ENCODE data around the gene PARP3.

Gene PARP3

DNA sequence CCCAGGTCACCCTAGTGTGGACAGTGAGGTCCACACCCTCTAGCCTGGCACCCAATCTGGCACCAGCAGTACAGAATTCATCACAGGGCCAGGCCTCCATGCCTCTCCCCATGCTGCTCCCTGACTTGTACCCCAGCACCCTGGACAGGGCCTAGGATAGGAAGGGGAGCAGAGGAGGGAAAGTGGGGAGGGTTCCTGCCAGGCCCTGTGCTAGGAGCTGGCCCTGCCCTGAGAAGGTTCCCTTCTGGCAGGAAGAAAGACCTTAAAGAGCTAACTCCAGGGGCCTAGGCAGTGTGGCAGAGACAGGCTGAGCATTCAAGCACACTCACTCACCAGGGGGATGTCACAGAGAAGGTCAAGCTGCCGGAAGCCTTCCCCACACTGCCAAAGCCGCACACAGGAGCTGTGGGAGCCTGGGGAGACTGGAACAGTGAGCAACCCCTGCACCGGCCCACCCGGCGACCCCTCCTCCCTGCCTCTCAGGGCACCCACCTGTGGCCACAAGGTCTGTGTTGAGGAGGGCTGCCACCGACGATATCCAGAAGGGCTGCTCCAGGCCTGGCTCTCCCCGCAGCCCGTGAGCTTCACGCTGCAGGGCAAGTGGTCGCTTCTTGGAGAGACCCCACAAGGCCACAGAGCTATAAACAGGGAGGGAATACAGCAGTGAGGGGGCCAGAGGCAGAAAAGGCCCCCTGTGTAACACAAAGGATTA, 7.9 kb upstream of the PARP3 start:
- DNase-seq: no peak

DNA sequence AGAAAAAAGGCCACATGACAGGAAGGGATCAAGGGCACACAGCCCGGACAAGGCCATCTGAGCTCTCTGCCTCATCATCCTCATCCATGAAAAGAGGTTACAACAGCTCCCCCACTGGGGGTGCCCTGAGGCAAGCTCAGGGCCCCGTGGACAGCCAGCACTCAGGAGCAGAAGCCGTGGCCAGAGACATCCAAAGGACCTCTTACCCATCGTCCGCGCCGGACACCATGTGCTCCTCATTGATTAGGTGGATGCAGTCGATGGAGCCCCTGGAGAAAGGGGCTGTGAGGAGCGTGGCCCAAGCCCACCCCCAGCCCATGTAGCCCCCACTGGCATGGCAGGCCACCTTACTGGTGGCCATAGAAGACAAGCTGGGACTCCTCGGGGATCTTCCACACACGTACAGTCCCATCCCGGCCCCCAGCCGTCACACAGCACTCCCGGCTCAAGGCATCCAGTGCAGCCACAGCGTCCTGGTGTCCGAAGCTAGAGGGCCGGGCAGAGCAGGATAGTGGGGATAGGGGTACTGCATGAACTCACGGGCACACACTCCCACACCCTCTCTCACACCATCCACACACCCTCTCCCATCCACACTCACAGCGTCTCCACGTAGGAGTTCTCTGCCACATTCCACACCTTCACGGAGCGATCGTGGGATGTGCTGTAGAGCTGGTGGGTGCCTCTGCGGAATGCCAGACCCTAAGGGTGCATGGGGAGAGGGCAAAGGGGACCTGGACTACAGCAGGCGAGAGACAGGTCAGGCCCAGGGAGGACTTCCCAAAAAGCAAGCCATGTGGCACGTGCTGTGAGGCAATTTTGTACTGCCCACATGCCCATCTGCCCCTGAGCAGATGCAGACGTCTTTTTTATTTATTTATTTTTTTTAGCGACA, 6.9 kb upstream of the PARP3 start:
- no peak for DNase-seq

GRCh38 chr3:51935886-51936755, 6.0 kb upstream of the PARP3 start:
- DNase-seq: no peak

DNA sequence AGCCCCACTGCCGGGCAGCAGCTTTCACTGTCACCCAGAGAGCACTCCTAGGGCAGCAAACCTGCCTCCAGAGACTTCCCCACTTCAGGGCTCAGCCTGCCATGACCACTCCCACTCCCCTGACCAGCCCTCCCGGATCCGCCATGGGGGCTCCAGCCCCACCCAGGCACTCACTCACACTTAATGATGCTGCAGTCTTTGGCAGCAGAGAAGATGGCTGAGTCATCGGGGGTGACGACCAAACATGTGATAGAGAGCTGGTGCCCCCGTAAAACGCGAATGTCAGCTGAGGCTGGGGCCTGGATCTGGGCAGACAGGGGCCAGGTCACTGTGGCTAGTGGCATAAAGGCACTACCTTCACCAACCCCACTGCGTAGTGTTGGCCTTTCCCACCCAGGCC, 5.1 kb upstream of the PARP3 start:
- DNase-seq: no peak

GRCh38 chr3:51937611-51938450, 4.3 kb upstream of the PARP3 start:
- DNase-seq: no peak

GRCh38 chr3:51938780-51939425, 3.3 kb upstream of the PARP3 start:
- DNase-seq: no peak

GRCh38 chr3:51940648-51941462, 1.3 kb upstream of the PARP3 start:
- DNase-seq: no peak

GRCh38 chr3:51941463-51941797, 733 bp upstream of the PARP3 start:
- no peak for DNase-seq

DNA sequence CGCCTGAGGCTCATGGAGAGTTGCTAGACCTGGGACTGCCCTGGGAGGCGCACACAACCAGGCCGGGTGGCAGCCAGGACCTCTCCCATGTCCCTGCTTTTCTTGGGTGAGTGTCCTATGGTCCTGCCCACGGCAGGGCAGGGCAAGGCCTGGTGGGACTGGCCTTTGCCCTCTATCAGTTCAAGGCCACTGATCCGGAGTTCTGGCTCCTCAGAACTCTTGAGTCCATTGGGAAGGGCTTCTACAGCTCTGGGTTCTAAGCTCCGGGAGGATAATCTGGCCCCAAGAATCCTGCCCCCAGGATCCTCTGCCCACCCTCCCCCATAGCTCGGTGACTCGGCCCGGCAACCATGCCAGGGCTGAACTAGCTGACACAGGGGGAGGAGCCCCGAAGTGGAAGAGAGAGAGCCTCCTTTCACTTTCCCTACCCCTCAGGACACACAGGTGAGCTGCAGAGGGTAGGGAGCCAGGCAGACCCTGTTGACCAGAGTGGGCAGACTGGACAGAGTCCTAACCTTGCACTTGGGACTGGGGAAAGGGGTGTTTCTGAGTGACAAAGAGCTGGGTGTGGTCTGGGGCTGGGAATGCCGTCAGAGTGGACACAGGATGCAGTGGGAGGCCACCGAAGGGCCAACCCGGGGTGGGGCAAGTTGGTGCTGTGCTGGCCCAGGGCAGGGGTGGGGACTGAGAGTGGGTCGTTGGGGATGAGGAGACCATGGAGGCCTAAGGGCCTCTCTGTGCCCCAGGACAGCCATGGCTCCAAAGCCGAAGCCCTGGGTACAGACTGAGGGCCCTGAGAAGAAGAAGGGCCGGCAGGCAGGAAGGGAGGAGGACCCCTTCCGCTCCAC, 664 bp downstream of the PARP3 start:
- DNase-seq: peak; percentile 41 to 42

GRCh38 chr3:51943451-51944391, 1.6 kb downstream of the PARP3 start:
- DNase-seq: no peak

DNA sequence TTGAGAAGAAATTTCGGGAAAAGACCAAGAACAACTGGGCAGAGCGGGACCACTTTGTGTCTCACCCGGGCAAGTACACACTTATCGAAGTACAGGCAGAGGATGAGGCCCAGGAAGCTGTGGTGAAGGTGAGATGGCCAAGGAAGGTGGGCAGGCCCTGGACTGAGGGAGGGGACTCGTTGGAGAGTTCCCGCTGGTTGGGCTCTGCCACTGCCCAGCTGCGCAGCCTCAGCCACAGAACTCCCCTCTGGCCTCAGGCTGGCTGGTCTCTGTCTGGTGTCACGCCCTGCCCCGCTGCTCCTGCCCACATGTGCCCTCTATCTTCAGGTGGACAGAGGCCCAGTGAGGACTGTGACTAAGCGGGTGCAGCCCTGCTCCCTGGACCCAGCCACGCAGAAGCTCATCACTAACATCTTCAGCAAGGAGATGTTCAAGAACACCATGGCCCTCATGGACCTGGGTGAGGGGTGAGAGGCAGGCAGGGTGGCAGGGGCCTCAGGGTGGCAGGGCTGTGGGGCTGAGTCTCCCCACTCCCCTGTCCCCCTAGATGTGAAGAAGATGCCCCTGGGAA, 2.4 kb downstream of the PARP3 start:
- no peak for DNase-seq

- DNase-seq: no peak
These were observed 3.1 kb downstream of the PARP3 start for GRCh38 chr3:51945031-51945840.

GRCh38 chr3:51945926-51946705, 4.0 kb downstream of the PARP3 start:
- DNase-seq: no peak

DNA sequence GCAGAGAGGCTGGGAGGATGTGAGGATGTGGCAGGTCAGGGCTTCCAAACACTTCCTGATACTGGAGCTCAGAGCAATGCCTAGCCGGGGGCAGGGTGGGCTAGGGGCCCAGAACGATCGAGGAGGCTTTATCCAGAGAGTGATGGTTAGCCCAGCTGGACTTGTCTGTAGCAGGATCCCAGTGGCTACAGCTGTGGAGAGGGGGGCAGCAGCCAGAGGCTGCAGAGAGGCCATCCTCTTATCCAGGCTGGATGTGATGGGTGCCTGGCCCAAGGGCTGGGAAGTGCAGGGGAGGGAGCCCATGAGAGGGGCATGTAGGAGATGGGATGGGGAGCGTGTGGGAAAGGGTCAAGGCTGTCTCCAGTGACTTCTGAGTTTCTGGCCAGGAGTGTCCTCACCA, 4.6 kb downstream of the PARP3 start:
- no peak for DNase-seq

DNA sequence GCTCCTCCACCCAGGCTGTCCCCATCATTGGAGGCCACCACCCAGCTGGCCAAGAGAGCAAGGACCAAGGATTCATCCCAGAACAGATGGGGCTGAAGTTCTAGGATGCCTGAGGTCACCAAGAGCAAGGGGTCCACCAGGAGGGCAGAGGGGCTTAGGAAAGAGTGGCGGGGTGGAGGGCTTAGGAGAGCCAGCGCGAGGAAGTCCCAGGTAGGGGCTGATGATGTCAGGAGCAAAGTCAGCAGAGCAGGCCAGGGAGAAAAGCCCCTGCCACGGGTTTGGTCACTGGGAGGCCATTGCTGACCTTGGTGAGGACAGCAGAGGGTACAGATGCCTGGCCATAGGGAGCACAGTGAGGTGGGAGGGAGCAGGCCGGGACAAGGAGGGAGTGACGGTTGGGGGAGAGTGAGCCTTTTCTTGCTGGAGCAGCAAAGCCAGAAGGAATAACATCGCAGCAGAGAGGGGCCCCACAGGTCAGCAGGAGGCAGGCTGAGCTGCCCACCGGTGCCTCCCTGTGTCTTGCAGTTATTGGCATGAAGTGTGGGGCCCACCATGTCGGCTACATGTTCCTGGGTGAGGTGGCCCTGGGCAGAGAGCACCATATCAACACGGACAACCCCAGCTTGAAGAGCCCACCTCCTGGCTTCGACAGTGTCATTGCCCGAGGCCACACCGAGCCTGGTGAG, 5.2 kb downstream of the PARP3 start:
- no peak for DNase-seq

GRCh38 chr3:51948016-51948580, 5.9 kb downstream of the PARP3 start:
- no peak for DNase-seq
